Keratinocyte (primary cell): ENCODE data around the gene TRAM2.

Experiments used
- CTCF ChIP-seq, 3 experiments: IDR thresholded peaks in 1 of 3; conservative IDR thresholded peaks in 1 of 3; optimal IDR thresholded peaks in 1 of 3; 2 replicates in 2 of 3; 3 replicates in 1 of 3; pipeline versions ENCODE3 to v1.5.1; 2011; ENCODE audit warnings: low read length in 3 of 3, mild to moderate bottlenecking in 3 of 3, moderate library complexity in 2 of 3, control low read depth in 1 of 3, inconsistent platforms in 1 of 3; ENCODE audit not compliant: insufficient read depth in 2 of 3; ENCODE audit errors: extremely low read depth in 1 of 3
- EZH2 ChIP-seq: IDR thresholded peaks from one replicate; pipeline ENCODE4 v1.6.1; 2012; ENCODE audit warnings: inconsistent platforms, mild to moderate bottlenecking, low read length, moderate library complexity

- TF ChIP-seq CTCF (optimal IDR thresholded peaks at IDR 0.05 in 1 of 3, IDR thresholded peaks at IDR 0.05 in 1 of 3, conservative IDR thresholded peaks at IDR 0.05 in 1 of 3; ENCODE audit: extremely low read depth in 1 of 3, insufficient read depth in 2 of 3, low read length in 3 of 3): no peak
- TF ChIP-seq EZH2: no peak
These were observed 53.3 kb downstream of the TRAM2 start for GRCh38 chr6:52523378-52524142.
